Stimulated activated CD4-positive, alpha-beta T cell treated with anti-CD3 and anti-CD28 coated beads, Interleukin-2, amount 100 ng/mL, for 48 hours (primary cell): ENCODE data around the gene VRK3.

Experiments used
- DNase-seq, 2 donors: peaks; one replicate each; pipeline ENCODE4 v3.0.0-alpha.2; 2020

Gene VRK3

DNA sequence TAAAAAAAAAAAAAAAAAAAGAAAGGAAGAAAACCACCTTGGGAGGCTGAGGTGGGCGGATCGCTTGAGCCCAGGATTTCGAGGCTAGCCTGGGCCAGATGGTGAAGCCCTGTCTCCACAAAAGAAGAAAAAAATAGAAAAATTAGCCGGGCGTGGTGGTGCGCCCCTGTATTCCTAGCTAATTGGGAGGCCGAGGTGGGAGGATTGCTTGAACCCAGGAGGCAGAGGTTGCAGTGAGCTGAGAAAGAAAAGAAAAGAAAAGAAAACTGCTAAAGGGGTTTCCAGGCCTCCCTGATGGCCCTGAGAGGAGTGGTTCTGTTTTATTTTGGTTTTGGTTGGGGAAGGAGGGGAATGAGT lies 1.4 kb upstream of the VRK3 start:
- DNase-seq: no peak

DNA sequence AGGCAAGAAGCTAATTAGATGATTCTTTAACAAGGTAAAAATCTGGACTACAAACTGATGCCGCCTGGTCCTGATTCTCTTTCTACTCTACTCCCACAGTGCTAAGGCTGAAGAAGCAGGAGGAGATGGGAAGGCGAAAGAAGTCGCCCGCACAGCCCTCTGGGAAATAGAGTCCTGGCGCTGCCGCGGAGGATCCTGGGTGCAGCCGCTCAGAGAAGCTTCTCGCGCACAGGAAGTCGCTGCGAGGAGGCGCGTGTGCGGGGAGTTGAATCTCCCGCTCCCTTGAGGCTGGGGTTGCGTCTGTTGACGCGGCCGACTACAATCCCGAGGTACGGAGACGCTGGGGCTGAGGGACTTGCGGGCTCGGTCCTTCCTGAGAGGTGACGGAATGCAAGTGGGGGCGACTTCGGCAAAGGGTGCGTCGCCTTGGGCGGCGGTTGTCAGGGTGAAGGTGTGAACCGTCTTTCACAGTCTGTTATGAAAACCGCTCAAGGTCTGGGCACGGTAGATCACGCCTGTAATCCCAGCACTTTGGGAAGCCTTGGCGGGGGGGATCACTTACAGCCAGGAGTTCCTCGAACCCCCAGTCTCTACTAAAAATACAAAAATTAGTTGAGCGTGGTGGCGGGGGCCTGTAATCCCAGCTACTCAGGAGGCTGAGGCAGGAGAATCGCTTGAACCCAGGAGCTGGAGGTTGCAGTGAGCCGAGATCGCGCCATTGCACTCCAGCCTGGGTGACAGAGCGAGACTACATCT lies 800 bp upstream of the VRK3 start, which contains the start of gene ZNF473:
TSS of gene ZNF473 (plus strand) at position 212 of the 756 bp plus-strand sequence. CDS start 5,078 bp downstream, outside the sequence.
- peak; percentile 80 for DNase-seq

DNA sequence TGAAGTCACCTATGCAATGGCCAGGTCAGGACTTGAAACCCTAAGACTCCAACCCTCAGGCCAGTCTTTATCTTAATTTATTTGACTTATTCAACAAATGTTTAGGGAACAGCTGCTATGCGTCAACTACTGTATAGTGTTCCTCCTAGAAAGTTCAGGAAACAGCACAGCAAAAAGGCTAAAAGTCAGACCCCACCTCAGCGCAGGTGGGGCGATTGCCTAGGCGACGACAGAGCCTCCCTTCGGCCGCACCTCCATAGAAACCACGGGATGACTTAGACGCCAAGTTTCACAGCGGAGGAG lies 502 bp downstream of the VRK3 start:
- no peak for DNase-seq

DNA sequence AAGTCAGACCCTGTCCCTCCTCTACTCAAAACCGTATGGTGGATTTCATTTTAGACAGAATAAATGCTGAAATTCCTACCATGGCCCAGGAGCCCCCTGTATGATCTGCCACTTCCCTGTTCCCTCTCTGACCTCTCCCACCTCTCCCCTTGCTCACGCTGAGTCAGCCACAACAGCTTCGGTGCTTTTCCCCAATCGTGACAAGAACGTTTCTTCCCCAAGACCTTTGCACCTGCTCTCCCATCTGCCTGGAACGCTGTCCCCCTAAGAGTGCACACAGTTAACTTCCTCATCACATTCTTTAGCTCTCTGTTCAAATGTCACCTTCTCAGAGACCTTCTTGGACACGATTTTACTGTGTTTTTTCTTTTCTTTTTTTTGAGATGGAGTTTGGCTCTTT lies 2.3 kb downstream of the VRK3 start:
- no peak for DNase-seq

- DNase-seq: no peak
Measured at GRCh38 chr19:50020481-50020880, 4.7 kb downstream of the VRK3 start.

GRCh38 chr19:50016225-50016807 lies 8.9 kb downstream of the VRK3 start:
- no peak for DNase-seq

DNA sequence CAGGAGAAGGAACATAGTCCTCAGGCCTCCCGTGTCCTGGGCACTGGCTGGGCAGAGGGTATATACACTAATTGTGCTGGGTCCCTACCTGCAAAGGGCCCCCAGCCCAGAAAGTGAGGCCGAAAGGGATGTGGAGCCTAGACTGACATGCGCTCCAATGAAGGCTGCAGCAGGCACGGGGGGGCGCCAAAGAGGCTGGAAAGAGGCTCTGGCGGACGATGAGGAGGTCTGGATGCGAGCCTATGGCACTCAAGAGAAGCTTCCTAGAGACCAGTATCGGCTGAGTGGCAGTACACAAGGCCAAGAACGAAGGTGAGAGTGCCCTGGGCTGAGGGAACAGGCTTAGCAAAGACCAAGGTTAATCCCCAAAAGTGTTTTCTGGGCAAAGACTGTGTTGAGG lies 16.6 kb downstream of the VRK3 start:
- no peak for DNase-seq

DNA sequence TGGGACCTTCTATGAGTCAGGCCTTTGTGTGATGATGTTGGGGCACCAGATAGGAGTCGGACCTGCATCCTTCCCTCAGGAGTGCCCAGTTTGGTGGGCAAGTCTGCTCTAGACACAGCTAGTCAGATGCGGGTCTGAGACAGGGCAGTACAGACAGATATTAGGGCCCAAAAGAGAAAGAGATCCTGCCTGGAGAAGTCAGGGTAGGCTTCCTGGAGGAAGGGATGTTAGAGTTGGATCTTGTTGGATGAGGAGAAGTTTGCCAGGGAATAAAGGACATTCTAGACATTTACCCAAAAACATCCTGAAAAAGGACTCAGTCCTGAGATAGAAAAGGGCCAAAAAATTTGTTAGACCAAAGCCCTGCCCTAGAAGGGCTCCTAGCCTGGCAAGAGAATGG lies 17.2 kb downstream of the VRK3 start:
- no peak for DNase-seq

DNA sequence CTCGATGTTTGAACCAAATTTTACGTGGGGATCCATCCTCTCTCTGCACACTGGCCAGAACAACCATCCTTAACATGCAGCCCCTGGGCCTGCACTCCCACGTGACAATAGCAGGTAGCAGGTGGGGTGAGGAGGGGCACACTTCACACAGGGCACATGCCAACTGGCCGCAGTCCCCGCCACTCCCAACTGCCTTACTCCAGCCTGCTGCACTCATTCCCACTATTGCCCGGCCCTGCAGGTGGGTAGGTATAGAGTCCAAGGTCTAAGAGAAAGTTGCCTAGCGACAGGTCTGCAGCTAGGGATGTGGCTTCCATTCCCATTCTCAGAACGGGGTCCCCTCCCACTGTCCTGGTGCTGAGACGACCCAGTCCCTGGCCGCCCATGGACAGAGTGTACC lies 18.0 kb downstream of the VRK3 start:
- DNase-seq: no peak

- no peak for DNase-seq
Measured at GRCh38 chr19:50005428-50005827, 19.7 kb downstream of the VRK3 start.

- no peak for DNase-seq
Measured at GRCh38 chr19:50003810-50004419, 21.3 kb downstream of the VRK3 start.

- no peak for DNase-seq
Measured at GRCh38 chr19:50003254-50003788, 21.9 kb downstream of the VRK3 start.

DNA sequence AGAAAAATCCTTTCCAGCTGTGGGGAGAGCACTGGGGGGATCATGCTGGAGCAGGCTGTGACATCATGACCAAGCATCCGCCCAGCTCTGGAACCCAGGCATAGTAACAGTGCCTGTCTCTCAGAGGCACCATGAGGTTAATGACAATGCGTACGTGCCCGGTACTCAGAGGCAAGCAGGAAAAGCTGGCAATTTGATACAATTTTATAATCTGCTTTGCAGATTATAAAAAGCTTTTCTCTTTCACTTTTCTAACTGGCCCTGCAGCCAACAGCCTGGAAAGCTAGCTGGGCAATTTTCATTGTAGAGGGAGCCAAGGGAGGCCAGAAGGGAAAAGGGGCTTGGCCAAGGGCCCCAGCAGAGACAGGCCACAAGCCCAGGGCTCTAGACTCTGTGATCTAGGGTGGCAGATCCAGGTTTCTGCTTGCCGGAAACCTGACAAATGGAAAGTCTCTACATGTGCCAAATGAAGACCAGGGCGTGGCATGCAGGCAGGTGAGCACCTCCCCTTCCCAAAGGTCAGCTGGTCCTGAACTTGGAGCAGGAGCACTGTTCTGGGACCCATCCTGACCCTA lies 22.7 kb downstream of the VRK3 start:
- no peak for DNase-seq

DNA sequence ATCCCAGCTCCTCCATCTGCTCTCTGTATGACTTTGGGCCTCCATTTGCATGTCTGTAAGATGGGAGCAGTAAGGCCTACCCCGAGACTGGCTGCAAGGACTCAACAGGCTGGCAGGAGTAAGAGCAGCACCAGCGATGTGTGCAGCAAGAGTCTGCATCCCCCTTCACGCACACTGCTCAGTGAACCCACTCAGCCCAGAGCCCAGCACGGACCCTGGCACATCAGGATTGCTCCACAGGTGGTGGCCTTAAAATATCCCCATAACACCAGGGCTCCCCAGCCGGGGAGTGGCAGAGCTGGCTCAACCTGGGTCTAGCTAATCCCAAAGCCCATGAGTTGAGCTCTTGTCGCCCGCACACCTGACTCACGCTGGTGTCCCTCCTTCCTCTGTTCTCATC lies 23.4 kb downstream of the VRK3 start:
- no peak for DNase-seq

DNA sequence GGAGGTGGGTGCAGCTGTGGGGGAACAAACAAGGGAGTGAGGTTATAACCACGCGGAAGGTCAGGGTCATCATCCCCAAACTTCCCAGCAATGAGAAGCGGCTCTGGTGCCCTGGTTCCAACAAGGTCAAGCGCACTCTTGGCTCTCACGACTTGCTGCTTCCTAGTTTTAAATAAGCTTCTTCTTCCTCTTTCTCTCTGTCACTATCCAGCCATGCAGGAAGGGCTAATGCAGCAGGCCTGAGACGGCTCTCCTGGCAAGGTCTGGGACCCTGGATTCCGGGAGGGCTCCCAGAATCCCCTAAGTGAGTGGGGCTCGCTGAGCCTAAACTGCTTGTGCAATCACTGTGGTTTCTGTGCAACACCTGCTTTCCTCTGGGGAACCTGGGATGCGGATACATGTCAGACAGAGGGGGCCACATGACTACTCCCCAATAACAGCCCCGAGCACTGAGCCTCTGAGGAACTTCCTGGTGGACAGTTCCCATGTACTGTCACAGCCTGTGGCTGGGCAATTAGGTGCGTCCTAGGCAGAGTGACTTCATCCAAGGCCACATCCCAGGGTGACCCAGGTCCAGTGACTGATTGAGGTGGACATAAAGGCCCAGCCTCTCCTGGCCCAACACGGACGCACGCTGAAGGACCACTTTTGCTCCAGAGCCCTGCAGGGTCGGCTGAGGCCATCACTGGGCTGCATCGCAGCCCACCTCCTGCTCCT lies 24.2 kb downstream of the VRK3 start:
- DNase-seq: no peak

DNA sequence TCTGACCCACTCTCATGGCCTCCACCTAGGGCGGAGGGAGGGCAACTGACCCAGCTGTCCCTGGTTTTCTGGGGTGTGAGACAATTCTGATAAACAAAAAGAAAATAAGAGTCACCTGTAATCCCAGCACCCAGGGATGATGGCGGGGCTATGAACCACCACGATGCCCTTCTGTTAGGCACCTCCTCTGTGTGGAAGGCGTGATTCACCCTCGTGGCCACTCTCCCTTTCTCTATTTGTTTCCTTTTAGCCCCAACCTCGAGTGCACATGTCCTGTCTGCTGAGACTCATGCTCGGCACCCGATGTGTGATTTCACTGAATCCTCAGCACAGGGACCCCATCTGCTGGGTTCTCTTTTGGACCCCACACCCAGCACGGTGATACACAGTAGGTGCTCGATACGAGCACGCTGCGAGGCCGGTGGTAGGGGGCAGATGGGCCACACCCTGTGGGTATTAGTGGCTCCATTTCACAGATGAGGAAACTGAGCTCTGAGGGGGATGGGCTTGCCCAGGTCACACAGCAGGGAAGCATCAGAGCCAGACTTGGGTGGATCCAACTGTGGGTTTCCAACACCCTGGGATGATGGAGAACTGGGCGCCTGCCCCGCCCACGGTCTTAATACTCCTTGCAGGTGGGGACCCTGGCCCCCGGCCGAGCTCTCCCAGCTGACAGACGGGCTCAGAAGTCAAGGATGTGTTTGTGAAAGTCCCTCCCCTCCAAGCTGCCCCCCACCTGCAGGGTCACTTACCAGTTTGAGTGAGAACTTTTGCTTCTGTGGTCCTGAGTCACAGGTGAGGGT lies 24.9 kb downstream of the VRK3 start:
- no peak for DNase-seq

- DNase-seq: no peak
Measured at GRCh38 chr19:49999371-50000010, 25.7 kb downstream of the VRK3 start.

- no peak for DNase-seq
Measured at GRCh38 chr19:49997709-49998108, 27.5 kb downstream of the VRK3 start.

DNA sequence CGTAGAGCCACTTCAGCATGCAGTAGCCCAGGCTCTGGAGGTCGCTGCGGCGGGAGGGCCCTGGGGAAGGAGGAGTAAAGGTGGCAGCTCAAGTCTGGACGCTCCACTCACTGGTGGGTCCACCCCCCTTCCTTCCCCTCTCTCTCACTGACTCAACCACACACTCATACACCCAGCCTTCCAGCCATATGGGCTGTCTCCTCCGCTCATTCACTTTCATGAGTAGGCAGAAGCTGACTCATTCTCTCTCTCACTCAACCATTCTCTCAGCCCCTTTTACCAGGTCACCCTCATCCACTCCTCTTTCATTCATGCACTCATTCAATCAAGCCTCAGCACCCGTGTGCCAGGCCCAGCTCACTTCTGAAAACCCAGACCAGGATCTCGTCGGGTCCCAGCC lies 36.7 kb downstream of the VRK3 start:
- DNase-seq: peak in 1 of 2 donors; percentile 23

- DNase-seq: no peak
Measured at GRCh38 chr19:49988007-49988406, 37.2 kb downstream of the VRK3 start.

GRCh38 chr19:49987159-49987698 lies 37.9 kb downstream of the VRK3 start:
- peak; percentile 74 to 76 for DNase-seq

- no peak for DNase-seq
Measured at GRCh38 chr19:49986354-49986753, 38.8 kb downstream of the VRK3 start.
